ENCODE measurements around the gene RNU5B-1.

DNA sequence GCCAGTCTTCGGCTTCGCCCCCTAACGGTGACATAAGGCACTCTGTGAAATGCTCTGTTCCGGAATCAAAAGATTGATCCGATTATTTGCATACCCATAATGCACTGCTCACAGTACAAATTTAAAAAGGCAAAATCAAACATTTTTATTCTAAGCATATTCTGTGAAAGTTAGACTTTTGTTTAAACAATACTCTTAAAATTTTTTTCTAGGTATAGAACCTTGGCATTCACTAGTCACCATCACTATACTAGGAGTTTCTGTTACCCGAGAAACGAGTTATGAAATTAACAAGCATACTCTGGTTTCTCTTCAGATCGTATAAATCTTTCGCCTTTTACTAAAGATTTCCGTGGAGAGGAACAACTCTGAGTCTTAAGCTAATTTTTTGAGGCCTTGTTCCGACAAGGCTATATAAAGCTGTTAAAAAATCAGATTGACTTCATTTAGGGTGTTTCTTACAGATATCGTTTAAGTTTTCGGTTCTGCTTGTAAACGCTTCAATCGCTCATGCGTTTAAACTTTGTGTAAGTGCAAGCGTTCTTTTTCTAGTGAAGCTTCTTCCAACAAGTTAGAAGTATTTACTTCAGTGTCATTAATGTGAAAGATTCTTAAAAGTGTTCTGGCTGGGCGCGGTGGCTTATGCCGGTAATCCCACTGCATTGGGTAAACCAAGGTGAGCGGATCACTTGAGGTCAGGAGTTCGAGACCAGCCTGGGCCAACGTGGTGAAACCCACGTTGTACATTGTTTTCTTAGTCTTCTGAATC is at the start of gene RNU5B-1:
- TF ChIP-seq ZC3H10 (CRISPR knock-in tag; IDR thresholded peaks at IDR 0.05), result peak; percentile 99
- TF ChIP-seq BACH2 (CRISPR knock-in tag; IDR thresholded peaks at IDR 0.05; ENCODE audit: borderline replicate concordance), result no peak
- TF ChIP-seq, protein P1, sequence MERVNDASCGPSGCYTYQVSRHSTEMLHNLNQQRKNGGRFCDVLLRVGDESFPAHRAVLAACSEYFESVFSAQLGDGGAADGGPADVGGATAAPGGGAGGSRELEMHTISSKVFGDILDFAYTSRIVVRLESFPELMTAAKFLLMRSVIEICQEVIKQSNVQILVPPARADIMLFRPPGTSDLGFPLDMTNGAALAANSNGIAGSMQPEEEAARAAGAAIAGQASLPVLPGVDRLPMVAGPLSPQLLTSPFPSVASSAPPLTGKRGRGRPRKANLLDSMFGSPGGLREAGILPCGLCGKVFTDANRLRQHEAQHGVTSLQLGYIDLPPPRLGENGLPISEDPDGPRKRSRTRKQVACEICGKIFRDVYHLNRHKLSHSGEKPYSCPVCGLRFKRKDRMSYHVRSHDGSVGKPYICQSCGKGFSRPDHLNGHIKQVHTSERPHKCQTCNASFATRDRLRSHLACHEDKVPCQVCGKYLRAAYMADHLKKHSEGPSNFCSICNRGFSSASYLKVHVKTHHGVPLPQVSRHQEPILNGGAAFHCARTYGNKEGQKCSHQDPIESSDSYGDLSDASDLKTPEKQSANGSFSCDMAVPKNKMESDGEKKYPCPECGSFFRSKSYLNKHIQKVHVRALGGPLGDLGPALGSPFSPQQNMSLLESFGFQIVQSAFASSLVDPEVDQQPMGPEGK (CRISPR knock-in tag; IDR thresholded peaks at IDR 0.05; ENCODE audit: borderline replicate concordance), result peak; percentile 99
- TF ChIP-seq ZFP3 (CRISPR knock-in tag; IDR thresholded peaks at IDR 0.05), result peak; percentile 87
- TF ChIP-seq CSDC2 (CRISPR knock-in tag; IDR thresholded peaks at IDR 0.05), result peak; percentile 96
- TF ChIP-seq ZFP30 (CRISPR knock-in tag; IDR thresholded peaks at IDR 0.05), result peak; percentile 67
- peak; percentile 99 for TF ChIP-seq RARB (CRISPR knock-in tag; IDR thresholded peaks at IDR 0.05)
- TF ChIP-seq GLIS3 (CRISPR knock-in tag; IDR thresholded peaks at IDR 0.05), result peak; percentile 99
- peak; percentile 100; the same call in 1 of the 2 replicates for TF ChIP-seq CSRNP3 (CRISPR knock-in tag; IDR thresholded peaks at IDR 0.05)

Measured in SK-N-SH treated with all-trans-retinoic acid at 6 μM for 48 hours (cell line).